ENCODE measurements around the gene CPSF2. TPM values are rescaled to one million over a fixed set of nuclear protein-coding genes. Genes with fewer than 3 reads are reported as not detected.

Gene CPSF2
- total and polyA plus RNA-seq, 10 donors, result 4.5 to 59.7 (median 36.6) TPM

- no peaks in the 10 kb centered on the region for H3K9me3 ChIP-seq
- intact Hi-C loops (cut with DNase I; ENCODE audit: low total_unique reads), result loop anchor here (5.0 kb wide), 1 partner anchor 69 kb away; no protein-coding TSS in a partner anchor
- no peaks in the 10 kb centered on the region for H3K27me3 ChIP-seq (replicated peaks in 1 of 7)
- WGBS, 5 donors, result 0 to 1% (median 1%) methylated on average over 21 to 66 of the region's 66 CpGs
- peak within 1 kb of the TSS; percentile 81 to 98 (median 95) for H3K4me3 ChIP-seq
- peaks cover 26 to 74% (median 57%) of the 10 kb centered on the region in 6 donors for H3K4me1 ChIP-seq
- H3K36me3 ChIP-seq, result no peaks in the 10 kb centered on the region
- TF ChIP-seq POLR2AphosphoS5 (IDR thresholded peaks at IDR 0.05) (peak; percentile 85 to 91 (median 90)), CTCF (IDR thresholded peaks at IDR 0.05 in 8 of 11, conservative IDR thresholded peaks at IDR 0.05 in 3 of 11) (peak; percentile 50 to 85 (median 77)), POLR2A (IDR thresholded peaks at IDR 0.05) (no peak)
- H3K27ac ChIP-seq, result peak within 1 kb of the TSS; percentile 73 to 99 (median 96)
- DNase-seq, result peak; percentile 99
Measured at GRCh38 chr14:92106143-92106926, 15.4 kb upstream of the CPSF2 start, which contains the start of gene ATXN3. Gene ATXN3 (minus strand): TSS chr14:92106582. CDS start chr14:92106552, 30 bp downstream.

GRCh38 chr14:92108345-92109254 lies 13.2 kb upstream of the CPSF2 start:
- intact Hi-C loops (cut with DNase I; ENCODE audit: low total_unique reads), result loop anchor here (5.0 kb wide), 1 partner anchor 71 kb away; no protein-coding TSS in a partner anchor
- no peaks in the 10 kb centered on the region for H3K36me3 ChIP-seq
- TF ChIP-seq CTCF (IDR thresholded peaks at IDR 0.05 in 8 of 11, conservative IDR thresholded peaks at IDR 0.05 in 3 of 11) (no peak), POLR2A (IDR thresholded peaks at IDR 0.05) (no peak), POLR2AphosphoS5 (IDR thresholded peaks at IDR 0.05) (no peak)
- peaks cover 22 to 52% (median 43%) of the 10 kb centered on the region in 6 donors for H3K4me1 ChIP-seq
- no peaks in the 10 kb centered on the region for H3K9me3 ChIP-seq
- WGBS, 5 donors, result 26 to 41% (median 30%) methylated on average over 11 of the region's 11 CpGs
- peak overlapping the region in 2 of 8 donors; percentile 10 to 50 for H3K4me3 ChIP-seq
- no peaks in the 10 kb centered on the region for H3K27me3 ChIP-seq (replicated peaks in 1 of 7)
- peak overlapping the region in 4 of 8 donors; percentile 17 to 30 (median 20) for H3K27ac ChIP-seq
- DNase-seq, result no peak

GRCh38 chr14:92109490-92109889 lies 12.3 kb upstream of the CPSF2 start:
- H3K27me3 ChIP-seq (replicated peaks in 1 of 7), result no peaks in the 10 kb centered on the region
- WGBS, 5 donors, result 81 to 89% (median 83%) methylated on average over 5 of the region's 5 CpGs
- no peak for DNase-seq
- H3K4me1 ChIP-seq, result peaks cover 15 to 43% (median 34%) of the 10 kb centered on the region in 6 donors
- TF ChIP-seq CTCF (IDR thresholded peaks at IDR 0.05 in 8 of 11, conservative IDR thresholded peaks at IDR 0.05 in 3 of 11) (no peak), POLR2A (IDR thresholded peaks at IDR 0.05) (no peak), POLR2AphosphoS5 (IDR thresholded peaks at IDR 0.05) (no peak)
- intact Hi-C loops (cut with DNase I; ENCODE audit: low total_unique reads), result loop anchor here (5.0 kb wide), 1 partner anchor 72 kb away; no protein-coding TSS in a partner anchor
- no peaks in the 10 kb centered on the region for H3K9me3 ChIP-seq
- H3K27ac ChIP-seq, result no peak overlapping the region
- H3K36me3 ChIP-seq, result peaks cover 0 to 1% (median 0%) of the 10 kb centered on the region in 6 donors
- no peak overlapping the region for H3K4me3 ChIP-seq
